ENCODE measurements around the gene HUS1B.
A peak's percentile ranks its signal among the peaks of the same experiment; 100 is the strongest.

Gene HUS1B

DNA sequence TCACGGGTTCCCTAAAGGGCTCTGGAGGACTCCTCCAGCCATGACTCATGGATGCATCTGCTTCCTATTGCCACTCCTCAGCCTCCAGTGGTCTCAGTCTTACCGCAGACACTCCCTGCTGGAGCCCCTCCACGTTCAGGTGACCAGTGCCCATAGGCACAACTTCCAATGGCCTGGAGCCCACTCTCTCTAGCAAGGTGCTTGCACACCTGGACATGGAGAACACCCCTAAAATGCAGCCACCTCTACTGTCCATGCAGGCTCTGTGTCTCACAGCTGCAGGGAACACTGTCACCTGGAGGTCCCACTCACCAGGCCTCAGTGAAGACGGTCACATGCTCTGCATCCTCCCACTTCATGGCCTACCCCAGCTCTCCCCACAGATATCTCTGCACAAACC is 36.0 kb downstream of the HUS1B start:
- no peak for DNase-seq

DNA sequence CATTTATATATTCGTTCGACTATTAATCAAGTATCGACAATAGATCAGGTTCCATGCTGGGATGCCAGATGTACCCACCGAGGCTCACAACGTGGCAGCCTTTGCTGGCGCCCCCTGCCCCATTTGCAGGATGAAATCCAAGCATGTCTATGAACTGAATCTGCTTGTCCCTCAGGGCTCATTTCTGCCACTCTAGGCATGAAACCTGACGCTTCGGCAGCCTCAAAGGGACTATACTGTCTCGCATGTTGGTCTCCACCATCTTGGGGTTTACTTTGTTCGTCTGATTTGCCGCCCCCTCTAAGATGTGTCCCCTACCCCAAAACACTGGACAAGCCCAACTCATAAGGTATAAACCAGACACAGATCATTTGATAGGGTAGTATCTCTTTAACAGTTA is 36.7 kb downstream of the HUS1B start:
- DNase-seq: no peak

GRCh38 chr6:617456-618100 is 39.3 kb downstream of the HUS1B start:
- DNase-seq: no peak

- no peak for DNase-seq
These were observed 42.9 kb downstream of the HUS1B start for GRCh38 chr6:613981-614380.

- no peak for DNase-seq
These were observed 45.0 kb downstream of the HUS1B start for GRCh38 chr6:611928-612327.

- DNase-seq: peak; percentile 59 to 80
These were observed 46.0 kb downstream of the HUS1B start for GRCh38 chr6:610882-611281.

DNA sequence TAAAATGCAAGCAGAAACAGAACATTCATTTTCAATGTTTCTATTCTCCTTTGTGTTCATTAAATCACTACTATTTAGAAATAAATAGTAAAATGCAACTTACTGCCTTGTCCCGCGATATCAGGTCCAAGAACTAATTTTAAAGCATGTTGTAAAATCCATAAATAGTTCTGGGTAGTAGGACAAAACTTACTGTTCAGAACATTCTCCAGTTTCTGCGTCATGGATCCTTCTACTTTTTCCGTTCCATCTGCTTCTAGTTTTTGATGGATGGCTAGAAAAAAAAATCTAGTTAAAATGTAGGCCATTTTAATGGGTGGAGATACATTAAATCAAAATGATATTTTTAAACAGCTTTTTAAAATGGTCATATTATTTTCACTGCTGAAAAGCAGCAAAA is 47.0 kb downstream of the HUS1B start:
- DNase-seq: no peak

GRCh38 chr6:606829-607379 is 50.0 kb downstream of the HUS1B start:
- DNase-seq: no peak

Measured in inflammatory macrophage (primary cell).